Kidney glomerular epithelial cell (primary cell): ENCODE measurements around the gene IKZF5.

ENCODE experiments used
- DNase-seq: peaks from one replicate; lab custom pipeline; 2025; lab: John Stamatoyannopoulos, UW

The IKZF5 gene, protein sequence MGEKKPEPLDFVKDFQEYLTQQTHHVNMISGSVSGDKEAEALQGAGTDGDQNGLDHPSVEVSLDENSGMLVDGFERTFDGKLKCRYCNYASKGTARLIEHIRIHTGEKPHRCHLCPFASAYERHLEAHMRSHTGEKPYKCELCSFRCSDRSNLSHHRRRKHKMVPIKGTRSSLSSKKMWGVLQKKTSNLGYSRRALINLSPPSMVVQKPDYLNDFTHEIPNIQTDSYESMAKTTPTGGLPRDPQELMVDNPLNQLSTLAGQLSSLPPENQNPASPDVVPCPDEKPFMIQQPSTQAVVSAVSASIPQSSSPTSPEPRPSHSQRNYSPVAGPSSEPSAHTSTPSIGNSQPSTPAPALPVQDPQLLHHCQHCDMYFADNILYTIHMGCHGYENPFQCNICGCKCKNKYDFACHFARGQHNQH

DNA sequence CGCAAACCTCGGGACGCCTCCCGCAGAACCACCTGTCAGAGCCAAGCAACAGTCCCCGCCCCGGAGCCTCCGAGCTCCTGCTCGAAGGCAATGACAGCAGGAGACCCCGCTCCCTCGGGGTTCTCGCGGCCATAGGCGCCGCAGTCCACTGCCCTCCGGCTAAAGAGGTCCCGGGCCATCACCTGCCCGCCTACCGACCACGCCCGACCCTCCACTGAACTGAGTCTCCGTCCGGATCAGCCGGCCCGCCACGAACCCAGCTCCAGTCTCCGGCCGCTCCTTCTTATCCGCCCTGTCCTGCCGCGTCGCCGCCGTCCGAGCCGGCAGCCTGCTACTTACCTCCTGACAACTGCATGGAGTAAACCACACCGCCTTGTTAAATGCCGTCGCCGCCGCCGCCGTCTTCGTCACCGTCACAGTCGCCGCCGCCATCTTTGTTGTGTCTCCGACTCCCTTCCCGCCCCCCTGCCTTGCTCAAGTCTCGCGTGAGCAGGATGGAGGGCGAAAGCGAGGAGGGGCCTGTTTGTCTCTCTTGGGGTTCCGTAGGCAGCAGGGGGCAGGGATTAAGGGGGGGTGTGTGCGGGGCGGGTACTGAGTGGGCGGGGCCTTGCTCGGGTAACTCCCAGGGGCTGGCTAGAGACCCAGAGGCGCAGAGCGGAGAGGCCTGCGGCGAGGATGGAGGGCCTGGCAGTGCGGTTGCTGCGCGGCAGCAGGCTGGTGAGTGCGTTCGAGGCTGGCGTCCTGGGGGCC lies at the start of gene IKZF5, which contains the start of gene ACADSB:
TSS of gene IKZF5 (minus strand) at position 441 of the 750 bp plus-strand sequence. CDS start 10,170 bp downstream, outside the sequence.
TSS of gene ACADSB (plus strand) at position 652 of the 750 bp plus-strand sequence. CDS start at position 676, 24 bp downstream.
- DNase-seq, result peak; percentile 94

DNA sequence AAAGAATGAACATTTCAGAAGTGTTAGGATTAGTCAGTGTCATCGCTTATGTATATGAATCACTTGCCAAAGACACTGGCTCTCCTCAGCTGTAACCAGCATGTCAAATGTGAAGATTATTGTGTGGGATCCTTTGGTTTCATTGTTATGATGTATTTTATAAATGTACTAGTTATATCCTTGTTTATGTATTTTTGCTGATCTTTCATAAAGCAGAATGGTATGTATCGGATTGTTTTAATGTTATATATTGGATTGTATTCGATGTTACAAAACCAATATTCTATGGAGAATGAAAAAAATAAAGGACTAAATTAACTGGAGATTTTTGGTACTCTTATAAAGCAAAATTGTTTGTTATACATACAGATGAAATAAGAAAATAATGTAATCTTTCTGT lies 49.4 kb upstream of the IKZF5 start:
- DNase-seq, result no peak

DNA sequence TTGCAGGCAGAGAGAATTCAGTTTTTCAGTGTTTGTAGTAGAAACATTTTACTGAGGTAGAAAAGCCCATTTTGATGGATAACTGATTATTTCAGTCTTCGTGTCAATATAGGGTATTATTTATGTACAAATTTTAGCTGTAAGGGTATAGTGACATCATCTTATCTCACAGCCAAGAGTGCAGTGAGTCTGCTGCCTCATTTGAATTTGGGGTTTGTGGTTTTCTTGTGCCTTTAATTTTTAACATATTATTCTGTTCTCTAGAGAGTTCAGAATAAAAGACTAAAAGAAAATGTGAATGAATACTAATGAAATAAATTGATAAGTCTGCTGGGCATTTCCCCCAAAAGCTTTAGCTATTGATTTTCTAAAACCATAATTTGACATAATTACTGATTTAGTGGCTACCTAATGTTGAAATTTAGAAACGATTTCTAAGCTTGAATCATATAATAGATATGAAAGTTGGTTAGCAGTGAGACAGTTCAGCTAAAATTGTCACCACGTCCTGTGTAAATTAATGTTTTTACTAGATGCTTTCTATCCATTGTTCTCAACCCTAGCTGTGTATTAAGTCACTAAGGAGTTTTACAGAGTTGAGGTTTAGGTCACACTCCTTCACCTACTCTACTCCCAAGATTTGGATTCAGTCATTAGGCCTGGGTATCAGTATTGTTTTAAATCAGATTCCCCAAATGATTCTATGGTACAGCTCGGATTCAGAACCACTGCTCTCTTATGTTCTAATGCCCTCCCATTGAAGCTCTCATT lies 37.6 kb upstream of the IKZF5 start:
- no peak for DNase-seq

DNA sequence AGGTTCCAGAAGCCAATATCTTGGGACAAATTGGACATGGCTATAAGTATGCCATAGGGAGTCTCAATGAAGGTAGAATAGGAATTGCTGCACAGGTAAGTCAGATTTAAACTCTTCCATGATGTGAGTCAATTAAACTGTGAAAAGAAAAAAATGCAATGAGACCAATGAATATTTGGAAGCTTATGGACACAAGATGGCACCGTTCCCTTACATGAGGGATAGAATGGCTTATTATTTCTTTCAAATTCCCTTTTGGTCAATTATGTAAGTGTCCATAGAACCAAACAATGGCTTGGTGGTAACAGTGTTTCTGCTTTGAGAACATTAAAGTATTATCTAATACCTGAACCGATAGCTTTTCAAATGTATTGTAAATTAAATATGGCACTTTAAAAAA lies 35.8 kb upstream of the IKZF5 start:
- DNase-seq, result no peak

DNA sequence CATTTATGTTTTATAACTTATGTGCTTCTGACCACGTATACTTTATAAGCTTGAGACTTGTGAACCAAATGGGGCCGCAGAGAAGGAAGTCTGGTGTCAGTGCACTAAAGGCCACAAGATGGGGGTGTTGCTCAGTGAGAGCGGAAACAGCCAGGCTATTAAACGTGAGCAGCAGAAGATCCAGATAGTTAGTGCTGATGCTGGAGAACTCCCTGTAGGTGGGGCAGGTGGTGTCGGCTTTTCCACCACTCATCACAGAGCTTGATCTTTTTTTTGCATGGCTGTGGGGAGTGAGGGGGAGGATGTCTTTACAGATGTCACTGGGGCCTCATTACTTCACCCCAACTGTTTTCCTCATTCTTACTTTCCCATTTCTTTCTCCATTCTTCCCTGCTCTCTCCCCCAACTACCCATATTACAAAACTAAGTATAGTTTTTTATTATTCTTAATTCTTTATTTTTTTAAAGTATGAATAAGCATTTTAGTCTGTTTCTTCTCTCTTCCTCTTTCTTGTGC lies 34.9 kb upstream of the IKZF5 start:
- DNase-seq, result peak; percentile 30

DNA sequence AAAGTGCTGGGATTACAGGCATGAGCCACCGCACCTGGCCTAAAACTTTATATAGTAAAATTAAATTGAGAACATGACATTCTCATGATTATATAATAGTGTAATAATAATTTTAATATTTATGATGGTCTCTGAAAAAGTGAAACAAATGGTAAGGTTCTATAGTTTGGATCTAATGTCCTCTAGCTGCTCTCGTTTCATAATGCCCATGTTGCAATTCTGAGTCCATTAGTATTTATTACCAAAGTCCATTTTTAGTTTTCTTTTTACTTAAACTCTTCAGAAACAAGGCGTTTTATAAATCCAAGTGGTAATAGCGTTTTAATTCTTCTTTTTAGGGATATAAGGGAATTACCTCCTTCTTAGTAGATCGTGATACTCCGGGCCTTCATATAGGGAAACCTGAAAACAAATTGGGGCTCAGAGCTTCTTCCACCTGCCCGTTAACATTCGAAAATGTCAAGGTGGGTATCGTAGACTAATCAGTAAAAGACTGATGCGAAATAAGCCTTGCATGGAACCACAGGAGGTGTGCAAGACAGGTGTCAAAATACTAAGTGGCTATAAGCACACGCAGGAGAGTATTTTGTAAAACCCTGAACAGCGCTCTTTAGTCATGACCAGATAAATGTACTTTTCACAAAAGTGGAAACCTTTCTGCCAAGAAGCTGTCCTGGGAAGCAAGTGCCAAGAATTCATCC lies 34.3 kb upstream of the IKZF5 start:
- no peak for DNase-seq

DNA sequence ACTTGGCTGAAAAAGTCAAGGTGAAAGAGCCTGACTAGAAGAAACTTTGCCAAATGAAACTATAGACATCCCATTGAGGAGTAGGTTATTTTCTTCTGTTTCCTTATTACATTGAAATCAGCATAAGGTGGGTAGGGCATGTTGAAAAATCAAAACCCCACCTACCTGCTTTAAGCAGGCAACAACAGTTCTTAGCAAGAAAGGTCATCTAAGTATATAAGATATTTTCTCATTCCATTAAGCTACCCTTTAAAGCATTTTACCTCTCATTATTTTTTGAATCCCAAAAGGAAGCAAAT lies 31.0 kb upstream of the IKZF5 start:
- DNase-seq, result no peak

DNA sequence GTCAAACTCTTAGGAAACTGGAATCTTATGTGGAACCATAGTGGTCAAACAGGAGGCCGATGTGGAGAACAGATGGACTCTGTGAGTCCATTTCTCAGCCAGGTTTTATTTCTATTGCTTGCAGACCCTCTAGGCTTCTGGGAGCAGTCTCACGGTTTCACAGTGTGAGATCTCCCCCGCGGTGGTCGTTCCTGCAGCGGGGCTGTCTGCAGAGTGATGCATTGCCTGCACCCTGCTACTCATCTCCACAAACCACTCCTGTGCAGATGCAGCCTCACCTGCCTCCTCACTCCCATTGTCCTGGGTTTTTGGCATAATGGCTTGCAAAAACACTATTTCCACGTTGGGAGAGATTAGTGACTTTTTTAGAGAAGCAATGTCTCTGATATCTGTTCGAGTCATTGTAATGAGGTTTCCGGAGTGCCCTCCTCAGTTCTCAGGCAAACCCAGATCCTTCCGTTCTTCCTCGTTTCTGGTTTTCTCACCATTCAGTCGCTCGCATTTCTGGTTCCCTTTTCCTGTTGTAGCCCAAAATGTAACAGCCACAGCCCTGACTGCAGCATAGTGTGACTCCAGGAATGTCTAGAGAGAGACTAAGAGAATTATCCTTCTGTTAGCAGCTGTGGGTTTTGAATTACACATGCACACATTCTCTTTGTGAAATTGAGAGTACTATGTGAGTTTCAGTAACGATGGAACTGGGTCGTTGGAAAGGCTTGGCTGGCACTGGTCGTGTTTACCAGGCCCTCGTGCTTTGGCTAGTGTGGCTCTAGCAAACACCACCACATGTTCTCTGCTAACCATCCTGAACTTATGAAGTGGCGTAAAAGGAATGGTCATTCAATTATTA lies 30.4 kb upstream of the IKZF5 start:
- DNase-seq, result no peak

DNA sequence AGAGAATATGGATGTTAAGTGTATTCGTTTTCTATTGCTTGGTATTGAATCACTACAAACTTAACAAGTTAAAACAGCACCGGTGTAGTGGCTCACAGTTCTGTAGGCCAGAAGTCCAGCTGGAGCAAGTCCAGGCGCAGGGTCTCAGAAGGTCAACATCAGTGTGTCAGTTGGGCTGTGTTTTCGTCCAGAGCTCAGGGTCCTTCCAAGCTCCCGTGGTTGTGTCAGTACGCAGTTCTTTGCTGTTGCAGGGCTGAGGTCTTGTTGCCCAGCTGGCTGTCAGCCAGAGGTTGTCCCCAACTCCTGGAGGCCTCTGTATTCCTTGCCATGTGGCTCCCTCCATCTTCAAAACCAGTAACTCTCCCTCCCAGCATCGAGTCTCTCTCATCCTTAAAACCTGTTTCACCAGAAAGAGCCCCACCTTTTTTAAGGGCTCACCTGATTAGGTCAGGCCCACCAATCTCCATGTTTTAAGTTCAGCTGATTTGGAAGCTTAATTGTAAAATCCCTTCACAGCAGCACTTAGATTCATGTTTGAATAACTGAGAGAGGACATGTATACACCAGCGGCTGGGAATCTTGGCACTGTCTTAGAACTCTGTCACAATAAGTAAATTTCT lies 27.0 kb upstream of the IKZF5 start:
- no peak for DNase-seq

DNA sequence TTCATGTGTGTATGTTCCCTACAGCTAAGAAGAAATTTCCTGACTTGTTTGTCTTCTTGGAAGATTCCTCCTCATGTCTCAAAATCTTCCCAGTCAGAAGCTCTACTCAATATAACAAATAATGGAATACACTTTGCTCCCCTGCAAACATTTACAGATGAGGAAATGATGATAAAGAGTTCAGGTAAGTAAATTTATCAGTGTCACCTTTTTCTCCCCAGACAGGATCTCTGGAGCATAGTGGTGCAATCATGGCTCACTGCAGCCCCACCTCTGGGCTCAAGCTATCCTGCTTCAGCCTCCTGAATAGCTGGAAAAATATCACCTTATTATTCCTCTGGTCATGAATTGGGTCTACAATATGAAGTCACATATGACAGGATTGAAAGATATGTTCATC lies 25.7 kb upstream of the IKZF5 start:
- no peak for DNase-seq

DNA sequence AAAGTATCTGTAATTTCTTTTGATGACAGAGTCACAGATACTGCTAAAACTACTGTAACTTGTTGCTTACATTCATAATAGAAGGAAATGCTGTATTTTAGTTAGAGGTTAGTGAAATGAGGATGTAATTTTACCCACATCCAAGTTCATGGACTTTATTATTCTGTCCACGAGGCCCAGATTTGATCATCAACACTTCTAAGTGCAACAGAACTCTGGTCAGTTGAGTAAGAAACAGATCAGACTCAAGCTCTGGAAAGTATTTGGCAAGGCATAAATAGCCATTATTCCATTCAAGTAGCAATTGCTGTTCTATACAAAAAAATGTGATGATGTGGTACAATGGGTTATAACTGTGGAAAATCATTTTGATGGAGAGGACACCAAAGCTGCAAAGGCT lies 22.5 kb upstream of the IKZF5 start:
- DNase-seq, result no peak

DNA sequence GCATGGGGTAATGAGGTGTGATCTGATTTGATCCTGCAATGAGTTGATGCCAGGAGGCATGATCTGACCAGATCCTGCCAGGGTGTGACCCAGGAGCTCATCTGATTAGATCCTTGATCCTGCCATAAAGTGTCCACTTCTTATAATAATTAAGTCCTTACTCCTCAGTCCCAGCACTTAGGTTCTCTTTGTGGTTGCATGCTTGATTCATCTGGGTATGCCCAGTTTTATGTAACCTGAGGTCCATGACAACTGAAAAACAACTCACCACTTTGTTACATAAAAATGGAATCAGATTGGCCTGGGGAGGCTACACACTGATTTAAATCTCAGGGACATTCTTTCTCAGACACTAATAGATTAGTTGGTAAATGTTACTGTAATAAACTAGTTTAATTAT lies 19.3 kb upstream of the IKZF5 start:
- DNase-seq, result peak; percentile 28

DNA sequence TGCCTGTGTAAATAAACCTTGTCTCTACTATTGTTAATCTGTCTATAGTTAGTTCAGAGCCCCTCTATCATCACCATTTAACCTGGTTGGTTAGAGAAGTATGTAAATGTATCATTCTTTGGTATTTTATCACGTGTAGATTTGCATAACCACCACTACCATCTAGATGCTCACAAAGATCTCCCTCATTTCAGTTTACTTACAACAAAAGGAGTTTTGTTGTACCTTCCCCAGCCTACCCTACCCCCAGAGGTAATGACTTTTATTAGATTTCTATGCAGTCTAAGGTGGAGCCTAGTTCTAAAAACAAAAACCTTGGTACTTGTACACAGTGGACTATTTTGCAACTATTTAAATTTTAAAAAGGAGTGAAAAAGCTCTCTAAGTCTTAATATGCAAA lies 17.7 kb upstream of the IKZF5 start:
- DNase-seq, result no peak

DNA sequence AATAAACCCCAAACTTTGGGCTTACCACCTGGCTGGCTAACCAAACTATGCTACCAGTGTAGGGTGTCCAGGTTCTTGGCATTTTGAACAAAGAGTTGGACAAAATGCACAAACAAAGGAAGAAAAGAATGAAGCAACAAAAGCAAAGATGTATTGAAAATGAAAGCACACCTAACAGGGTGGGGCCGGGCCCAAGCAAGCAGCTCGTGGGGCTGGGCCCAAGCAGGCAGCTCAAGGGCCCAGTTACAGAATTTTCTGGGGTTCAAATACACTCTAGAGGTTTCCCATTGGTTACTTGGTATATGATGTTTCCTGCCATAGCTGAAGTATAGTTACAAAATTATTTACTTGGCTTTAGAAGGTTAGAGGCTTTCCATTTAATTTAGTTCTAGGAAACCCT lies 15.9 kb upstream of the IKZF5 start:
- no peak for DNase-seq

DNA sequence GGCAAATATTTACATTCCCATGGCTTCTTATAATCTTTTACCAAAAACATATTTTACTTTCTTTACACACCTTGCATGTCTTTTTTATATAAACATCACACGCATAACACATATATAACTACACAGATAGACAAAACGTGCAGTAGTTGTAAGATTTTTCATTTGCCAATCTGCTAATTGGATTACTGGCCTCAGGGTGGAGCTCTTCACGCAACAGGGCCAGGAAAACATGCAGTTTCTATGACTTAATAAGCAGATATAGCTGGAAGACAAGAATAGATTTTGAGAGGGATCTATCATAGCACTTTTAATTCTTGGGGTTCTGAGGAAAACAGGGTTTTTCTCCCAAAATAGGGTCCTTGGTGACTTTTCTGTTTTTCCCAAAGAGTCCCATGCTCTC lies 12.9 kb upstream of the IKZF5 start:
- DNase-seq, result no peak

DNA sequence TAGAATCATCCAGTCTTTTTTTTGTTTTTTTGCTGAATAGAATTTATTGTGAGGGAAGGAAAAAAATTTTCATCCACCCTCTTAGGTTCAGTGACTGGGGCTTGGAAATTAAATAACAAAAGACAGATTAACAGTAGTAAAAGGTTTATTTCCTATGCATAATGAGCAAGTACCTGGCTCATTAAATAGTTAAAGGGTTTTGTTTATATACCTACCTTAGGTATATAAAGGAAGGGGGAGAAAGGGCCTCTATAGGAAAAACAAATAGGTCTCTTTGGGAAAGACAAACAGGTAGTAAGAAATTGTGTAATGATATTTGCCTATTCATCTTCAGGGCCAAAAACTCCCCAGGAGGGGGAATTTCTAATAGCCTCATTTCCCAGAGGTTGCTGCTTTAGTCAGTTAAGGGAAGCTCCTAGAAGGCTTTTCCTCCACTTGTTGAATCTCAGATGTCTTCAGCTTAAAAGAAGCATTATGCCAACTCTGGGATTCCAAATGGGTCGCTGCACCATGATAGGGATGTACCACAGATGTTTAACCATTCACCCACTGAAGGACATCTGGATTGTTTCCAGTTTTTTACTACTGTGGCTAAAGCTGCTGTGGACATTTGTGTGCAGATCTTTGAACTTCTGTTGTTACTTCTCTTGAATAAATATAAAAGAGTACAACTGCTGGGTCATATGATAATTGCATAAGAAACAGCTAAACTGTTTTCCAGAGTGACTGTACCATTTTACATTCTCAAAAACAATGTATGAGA lies 11.5 kb upstream of the IKZF5 start:
- DNase-seq, result no peak

DNA sequence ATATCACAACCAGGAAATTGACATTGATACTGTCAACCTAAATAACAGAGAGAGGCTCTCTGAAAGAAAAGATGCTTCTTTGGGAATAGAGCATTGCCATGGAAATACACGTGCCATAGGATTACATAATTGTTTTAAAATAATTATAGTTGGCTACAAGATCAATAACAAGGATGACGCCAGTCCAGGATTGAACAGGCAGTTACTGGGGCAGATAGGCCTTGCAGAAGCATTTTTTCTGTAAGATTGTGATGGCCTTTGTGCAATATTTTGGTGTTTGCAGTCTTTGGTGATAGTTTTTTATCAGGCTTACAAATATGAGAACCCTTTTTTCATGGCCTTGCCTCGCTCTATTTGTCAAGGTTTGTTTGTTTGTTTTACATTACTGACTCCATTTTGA lies 10.7 kb upstream of the IKZF5 start:
- no peak for DNase-seq

DNA sequence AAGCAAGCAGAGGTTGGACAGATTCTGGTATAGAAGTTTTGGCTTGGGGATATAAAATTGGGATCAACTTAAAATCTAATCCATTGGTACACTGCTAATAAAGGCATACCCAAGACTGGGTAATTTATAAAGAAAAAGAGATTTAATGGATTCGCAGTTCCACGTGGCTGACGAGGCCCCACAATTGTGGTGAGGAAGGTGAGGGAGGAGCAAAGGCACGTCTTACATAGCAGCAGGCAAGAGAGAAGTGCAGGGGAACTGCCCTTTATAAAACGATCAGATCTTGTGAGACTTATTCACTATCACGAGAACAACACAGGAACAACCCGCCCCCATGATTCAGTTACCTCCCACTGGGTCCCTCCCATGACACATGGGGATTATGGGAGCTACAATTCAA lies 9.9 kb upstream of the IKZF5 start:
- no peak for DNase-seq

DNA sequence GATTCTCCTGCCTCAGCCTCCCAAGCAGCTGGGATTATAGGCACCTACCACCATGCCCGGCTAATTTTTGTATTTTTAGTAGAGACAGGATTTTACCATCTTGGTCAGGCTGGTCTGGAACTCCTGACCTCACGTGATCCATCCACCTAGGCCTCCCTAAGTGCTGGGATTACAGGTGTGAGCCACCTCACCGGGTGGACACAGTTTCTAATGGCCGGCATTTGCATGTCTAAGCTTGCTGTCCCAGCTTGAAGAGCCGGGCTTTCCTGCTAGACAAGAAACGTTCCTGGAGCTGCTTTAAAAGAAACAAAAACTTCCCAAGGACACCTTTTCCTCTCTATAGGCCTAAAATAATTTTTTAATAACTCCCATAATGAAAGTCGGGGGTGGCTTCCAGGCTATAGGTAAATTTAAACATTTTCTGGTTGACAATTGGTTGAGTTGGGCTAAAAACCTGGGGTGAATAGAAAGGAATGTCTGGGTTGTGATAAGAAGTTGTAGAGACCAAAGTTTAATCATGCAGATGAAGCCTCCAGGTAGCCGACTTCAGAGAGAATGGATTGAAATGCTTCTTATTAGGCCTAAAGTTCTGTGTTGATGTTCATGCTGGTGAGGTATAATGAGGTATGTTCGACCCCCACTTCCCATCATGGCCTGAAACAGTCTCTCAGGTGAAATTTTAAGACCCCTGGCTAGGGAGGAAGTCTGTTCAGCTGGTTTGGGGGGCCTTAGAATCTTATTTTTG lies 9.0 kb upstream of the IKZF5 start:
- no peak for DNase-seq
